ENCODE data around the gene DYSF.

DNA sequence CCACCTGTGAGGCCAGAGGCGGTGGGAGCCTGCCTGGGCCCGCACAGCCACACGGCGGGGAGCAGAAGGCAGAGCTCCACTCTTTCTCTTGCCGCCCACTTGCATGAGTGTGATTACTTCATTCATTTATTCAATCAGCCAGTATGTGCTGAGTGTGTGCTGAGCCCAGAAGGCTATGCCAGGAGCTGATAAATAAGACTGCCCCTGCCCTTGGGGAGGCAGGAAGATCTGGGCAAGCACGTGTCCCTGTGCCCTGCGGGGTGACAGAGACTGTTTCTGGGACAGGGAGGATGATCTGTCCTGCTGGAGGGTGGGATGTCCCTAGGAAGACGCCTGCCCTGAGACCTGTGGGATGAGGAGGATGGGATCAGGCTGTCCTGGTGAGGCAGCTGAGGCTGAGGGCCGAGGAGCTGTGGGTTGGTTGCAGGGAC, 250.8 kb downstream of the DYSF start:
- no peak for TF ChIP-seq EP300 (IDR thresholded peaks at IDR 0.05; ENCODE audit: low read depth)
- TF ChIP-seq CTCF (IDR thresholded peaks at IDR 0.05), result no peak
- no peak for TF ChIP-seq POLR2A (IDR thresholded peaks at IDR 0.05)

Data from transverse colon (tissue), 3 donors.